ENCODE data around the gene ROBO1.

The ROBO1 gene

DNA sequence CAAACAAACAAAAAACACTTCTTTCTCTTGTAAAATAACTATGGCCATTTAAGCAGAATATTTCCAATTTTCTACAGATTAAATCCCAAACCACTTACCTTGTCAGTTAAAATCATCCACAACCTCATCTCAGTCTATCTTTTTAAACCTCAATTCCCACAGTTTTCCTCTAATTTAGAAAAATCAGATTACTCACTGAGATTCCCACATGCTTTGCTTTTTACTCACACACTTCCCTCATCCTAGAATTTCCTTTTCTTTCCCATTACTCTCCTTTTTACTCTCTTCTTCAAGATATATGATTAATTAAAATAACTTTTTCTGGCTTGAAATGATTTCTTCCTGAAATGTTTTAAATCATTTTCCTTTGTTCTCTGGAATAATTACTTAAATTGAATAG is 790.7 kb downstream of the ROBO1 start:
- H4K20me1 ChIP-seq (ENCODE audit: insufficient read depth, low read length): no peaks in the 10 kb centered on the region
- no peaks in the 10 kb centered on the region for H3K27me3 ChIP-seq (replicated peaks; ENCODE audit: insufficient read depth, low read length)
- no peak overlapping the region for H3K4me3 ChIP-seq (ENCODE audit: low read length)
- no peaks in the 10 kb centered on the region for H3K36me3 ChIP-seq (replicated peaks; ENCODE audit: insufficient read depth, low read length)
- no peaks in the 10 kb centered on the region; the same call in 1 of the 2 replicates for H3K79me2 ChIP-seq (ENCODE audit: low read length)
- no peak overlapping the region for H3K9ac ChIP-seq (ENCODE audit: low read length)
- TF ChIP-seq EZH2 (optimal IDR thresholded peaks at IDR 0.05; ENCODE audit: low read depth, low read length) (no peak), EZH2phosphoT487 (IDR thresholded peaks at IDR 0.05; ENCODE audit: low read length) (no peak)
- TF ChIP-seq, protein P1, sequence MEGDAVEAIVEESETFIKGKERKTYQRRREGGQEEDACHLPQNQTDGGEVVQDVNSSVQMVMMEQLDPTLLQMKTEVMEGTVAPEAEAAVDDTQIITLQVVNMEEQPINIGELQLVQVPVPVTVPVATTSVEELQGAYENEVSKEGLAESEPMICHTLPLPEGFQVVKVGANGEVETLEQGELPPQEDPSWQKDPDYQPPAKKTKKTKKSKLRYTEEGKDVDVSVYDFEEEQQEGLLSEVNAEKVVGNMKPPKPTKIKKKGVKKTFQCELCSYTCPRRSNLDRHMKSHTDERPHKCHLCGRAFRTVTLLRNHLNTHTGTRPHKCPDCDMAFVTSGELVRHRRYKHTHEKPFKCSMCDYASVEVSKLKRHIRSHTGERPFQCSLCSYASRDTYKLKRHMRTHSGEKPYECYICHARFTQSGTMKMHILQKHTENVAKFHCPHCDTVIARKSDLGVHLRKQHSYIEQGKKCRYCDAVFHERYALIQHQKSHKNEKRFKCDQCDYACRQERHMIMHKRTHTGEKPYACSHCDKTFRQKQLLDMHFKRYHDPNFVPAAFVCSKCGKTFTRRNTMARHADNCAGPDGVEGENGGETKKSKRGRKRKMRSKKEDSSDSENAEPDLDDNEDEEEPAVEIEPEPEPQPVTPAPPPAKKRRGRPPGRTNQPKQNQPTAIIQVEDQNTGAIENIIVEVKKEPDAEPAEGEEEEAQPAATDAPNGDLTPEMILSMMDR (IDR thresholded peaks at IDR 0.05; ENCODE audit: low read length): no peak
- no peak overlapping the region for H3K4me2 ChIP-seq (ENCODE audit: low read depth, low read length)
- no peak for DNase-seq
- H3K9me3 ChIP-seq (replicated peaks; ENCODE audit: insufficient read depth, low read length): no peaks in the 10 kb centered on the region
- no peak overlapping the region for H2AFZ ChIP-seq (ENCODE audit: low read length)
- no peaks in the 10 kb centered on the region for H3K4me1 ChIP-seq (ENCODE audit: low read length)
- no peak overlapping the region for H3K27ac ChIP-seq (ENCODE audit: low read length)
- H3K9me2 ChIP-seq (replicated peaks; ENCODE audit: insufficient read depth, low read length): no peaks in the 10 kb centered on the region
- no peaks in the 10 kb centered on the region for H3F3A ChIP-seq (ENCODE audit: insufficient read depth, low read length)

DNA sequence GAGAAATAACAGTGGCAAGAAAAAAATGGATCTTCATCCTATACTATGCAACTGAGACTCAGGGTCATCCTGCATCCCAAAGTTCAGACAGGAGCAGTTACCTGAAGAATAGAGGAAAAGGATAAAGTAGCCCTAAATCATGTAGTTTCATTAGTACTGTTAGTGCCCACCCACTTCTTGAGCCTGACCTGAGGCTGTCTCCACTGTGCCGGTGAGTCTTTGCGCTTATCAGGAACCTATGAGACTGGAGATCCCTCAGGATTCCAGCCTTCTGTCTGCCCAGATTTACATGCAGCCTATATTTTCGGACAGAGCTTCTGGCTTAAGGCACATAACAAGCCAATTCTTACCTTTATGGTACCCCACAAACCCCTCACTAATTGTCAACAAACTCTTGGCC is 791.6 kb downstream of the ROBO1 start:
- Histone ChIP-seq H3K27ac (ENCODE audit: low read length) (no peak overlapping the region), H3F3A (ENCODE audit: insufficient read depth, low read length) (no peaks in the 10 kb centered on the region), H3K27me3 (replicated peaks; ENCODE audit: insufficient read depth, low read length) (no peaks in the 10 kb centered on the region), H3K79me2 (ENCODE audit: low read length) (no peaks in the 10 kb centered on the region; the same call in 1 of the 2 replicates), H2AFZ (ENCODE audit: low read length) (no peak overlapping the region), H3K9ac (ENCODE audit: low read length) (no peak overlapping the region), H3K36me3 (replicated peaks; ENCODE audit: insufficient read depth, low read length) (no peaks in the 10 kb centered on the region), H3K4me1 (ENCODE audit: low read length) (no peaks in the 10 kb centered on the region), H3K4me2 (ENCODE audit: low read depth, low read length) (no peak overlapping the region), H3K9me2 (replicated peaks; ENCODE audit: insufficient read depth, low read length) (no peaks in the 10 kb centered on the region), H4K20me1 (ENCODE audit: insufficient read depth, low read length) (no peaks in the 10 kb centered on the region), H3K4me3 (ENCODE audit: low read length) (no peak overlapping the region), H3K9me3 (replicated peaks; ENCODE audit: insufficient read depth, low read length) (no peaks in the 10 kb centered on the region)
- DNase-seq: no peak
- TF ChIP-seq, protein P1 (IDR thresholded peaks at IDR 0.05; ENCODE audit: low read length): no peak
- TF ChIP-seq EZH2phosphoT487 (IDR thresholded peaks at IDR 0.05; ENCODE audit: low read length) (no peak), EZH2 (optimal IDR thresholded peaks at IDR 0.05; ENCODE audit: low read depth, low read length) (no peak)

DNA sequence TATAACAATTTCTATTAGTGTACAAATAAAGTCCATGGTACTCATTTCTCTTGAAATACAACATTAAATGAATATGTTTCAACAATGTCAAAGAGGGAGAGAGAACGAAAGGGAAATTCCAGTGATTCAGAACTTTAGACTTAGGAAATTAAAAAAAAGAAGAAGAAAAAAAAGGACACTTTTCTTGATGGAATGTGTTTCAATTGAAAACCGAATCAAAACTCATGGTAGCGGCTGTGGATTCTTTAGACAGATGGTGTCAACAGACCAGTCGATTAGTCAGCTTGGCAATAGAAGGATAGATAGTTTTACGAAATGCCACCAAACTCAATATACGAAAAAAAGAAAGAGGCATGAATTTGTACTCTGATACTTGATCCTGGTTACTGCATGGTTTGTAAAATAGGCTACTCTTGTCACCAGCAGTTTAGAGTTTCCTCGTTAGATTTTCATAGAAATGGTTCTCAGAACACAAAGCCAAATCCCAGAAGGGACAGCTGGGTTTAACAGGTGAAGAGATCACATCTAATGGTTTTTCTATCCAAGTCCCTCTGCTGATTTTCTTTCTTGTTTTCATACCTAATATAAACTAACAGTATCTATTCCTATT is 793.5 kb downstream of the ROBO1 start:
- Histone ChIP-seq H4K20me1 (ENCODE audit: insufficient read depth, low read length) (no peaks in the 10 kb centered on the region), H3K79me2 (ENCODE audit: low read length) (no peaks in the 10 kb centered on the region; the same call in 1 of the 2 replicates), H3F3A (ENCODE audit: insufficient read depth, low read length) (no peaks in the 10 kb centered on the region), H3K9me2 (replicated peaks; ENCODE audit: insufficient read depth, low read length) (no peaks in the 10 kb centered on the region), H3K27me3 (replicated peaks; ENCODE audit: insufficient read depth, low read length) (no peaks in the 10 kb centered on the region), H3K4me1 (ENCODE audit: low read length) (no peaks in the 10 kb centered on the region), H3K9me3 (replicated peaks; ENCODE audit: insufficient read depth, low read length) (no peaks in the 10 kb centered on the region), H3K4me2 (ENCODE audit: low read depth, low read length) (no peak overlapping the region), H2AFZ (ENCODE audit: low read length) (no peak overlapping the region), H3K27ac (ENCODE audit: low read length) (no peak overlapping the region), H3K36me3 (replicated peaks; ENCODE audit: insufficient read depth, low read length) (no peaks in the 10 kb centered on the region), H3K4me3 (ENCODE audit: low read length) (no peak overlapping the region), H3K9ac (ENCODE audit: low read length) (no peak overlapping the region)
- TF ChIP-seq EZH2 (optimal IDR thresholded peaks at IDR 0.05; ENCODE audit: low read depth, low read length) (no peak), EZH2phosphoT487 (IDR thresholded peaks at IDR 0.05; ENCODE audit: low read length) (no peak)
- TF ChIP-seq, protein P1 (IDR thresholded peaks at IDR 0.05; ENCODE audit: low read length): no peak
- DNase-seq: no peak

Data from MM.1S (cell line).